Neural cell (in vitro differentiated cells): ENCODE data around the gene DPP9. TPM values are rescaled to one million over a fixed set of nuclear protein-coding genes. Genes with fewer than 3 reads are reported as not detected.

Source experiments
- H2AFZ ChIP-seq: fragments of 200-600, 300-800 bp; sonication (generic), shearing (Covaris generic); 2 replicates; pipeline ENCODE4 v1.6.0; 2014; ENCODE audit warnings: low read depth, mild to moderate bottlenecking, antibody characterized with exemption, low read length, moderate library complexity
- H3F3A ChIP-seq: fragments of 200-600 bp; shearing (Covaris generic); 2 replicates; pipeline ENCODE4 v1.6.1; 2016; ENCODE audit warnings: mild to moderate bottlenecking, moderate library complexity, mixed read lengths, antibody characterized with exemption, low read length; ENCODE audit not compliant: insufficient read depth, poor library complexity, severe bottlenecking
- H3K27ac ChIP-seq: fragments of 200-600, 300-800 bp; sonication (generic), shearing (Covaris generic); 2 replicates; pipeline ENCODE4 v1.5.1; 2014; ENCODE audit warnings: mild to moderate bottlenecking, low read length, moderate library complexity
- H3K27me3 ChIP-seq: fragments of 300-800, 200-600 bp; sonication (generic), shearing (Covaris generic); 2 replicates; pipeline ENCODE4 v1.6.0; 2014; ENCODE audit warnings: mild to moderate bottlenecking, low read depth, low read length, moderate library complexity; ENCODE audit not compliant: insufficient read depth
- H3K36me3 ChIP-seq: fragments of 300-800, 200-600 bp; sonication (generic), shearing (Covaris generic); 2 replicates; pipeline ENCODE4 v1.5.1; 2014; ENCODE audit warnings: mild to moderate bottlenecking, antibody characterized with exemption, low read length, moderate library complexity; ENCODE audit not compliant: insufficient read depth
- H3K4me2 ChIP-seq: fragments of 300-800, 200-600 bp; sonication (generic), shearing (Covaris generic); 2 replicates; pipeline ENCODE4 v1.6.0; 2014; ENCODE audit warnings: mild to moderate bottlenecking, low read length
- H3K4me3 ChIP-seq: fragments of 300-800, 200-600 bp; sonication (generic), shearing (Covaris generic); 2 replicates; pipeline ENCODE4 v1.5.1; 2014; ENCODE audit warnings: mild to moderate bottlenecking, low read length, moderate library complexity
- H3K79me2 ChIP-seq: fragments of 200-600 bp; shearing (Covaris generic); replicated peaks from 2 replicates; pipeline ENCODE4 v1.6.0; 2014; ENCODE audit warnings: mild to moderate bottlenecking, low read length, moderate library complexity; ENCODE audit not compliant: insufficient read depth
- H3K9ac ChIP-seq: fragments of 300-800, 200-600 bp; sonication (generic), shearing (Covaris generic); 2 replicates; pipeline ENCODE4 v1.6.1; 2016; ENCODE audit warnings: mild to moderate bottlenecking, low read length, mixed read lengths
- H3K9me2 ChIP-seq: fragments of 200-600 bp; shearing (Covaris generic); 2 replicates; pipeline ENCODE4 v1.6.1; 2016; ENCODE audit warnings: mild to moderate bottlenecking, low read length, mixed read lengths; ENCODE audit not compliant: insufficient read depth
- H3K9me3 ChIP-seq: fragments of 200-600, 300-800 bp; sonication (generic), shearing (Covaris generic); 2 replicates; pipeline ENCODE4 v1.6.1; 2016; ENCODE audit warnings: mild to moderate bottlenecking, mixed run types, low read length, moderate library complexity, mixed read lengths
- H4K20me1 ChIP-seq: fragments of 200-600 bp; shearing (Covaris generic); 2 replicates; pipeline ENCODE4 v1.6.1; 2016; ENCODE audit warnings: mild to moderate bottlenecking, mixed run types; ENCODE audit not compliant: insufficient read depth
- EP300 ChIP-seq: fragments of 450-650 bp; conservative IDR thresholded peaks from 2 replicates; pipeline ENCODE4 v1.6.1; 2014; ENCODE audit warnings: antibody characterized with exemption, mild to moderate bottlenecking, moderate library complexity; ENCODE audit not compliant: poor library complexity, severe bottlenecking
- EZH2 ChIP-seq: fragments of 200-600, 300-800 bp; shearing (Covaris generic), sonication (generic); IDR thresholded peaks from 2 replicates; pipeline ENCODE4 v1.6.1; 2014; ENCODE audit warnings: antibody characterized with exemption, low read length, borderline replicate concordance, mild to moderate bottlenecking; ENCODE audit not compliant: insufficient read depth, poor library complexity, severe bottlenecking
- MXI1 ChIP-seq: fragments of 450-650 bp; conservative IDR thresholded peaks from 2 replicates; pipeline ENCODE4 v1.6.1; 2014; ENCODE audit warnings: antibody characterized with exemption, mild to moderate bottlenecking; ENCODE audit not compliant: poor library complexity, severe bottlenecking
- POLR2AphosphoS5 ChIP-seq: IDR thresholded peaks from 2 replicates; pipeline ENCODE4 v1.6.1; 2012
- RAD21 ChIP-seq: fragments of 450-650 bp; conservative IDR thresholded peaks from 2 replicates; pipeline ENCODE4 v1.6.1; 2014; ENCODE audit warnings: antibody characterized with exemption, mild to moderate bottlenecking, moderate library complexity
- SMC3 ChIP-seq: fragments of 450-650 bp; conservative IDR thresholded peaks from 2 replicates; pipeline ENCODE4 v1.6.1; 2014; ENCODE audit warnings: antibody characterized with exemption, mild to moderate bottlenecking, moderate library complexity; ENCODE audit not compliant: poor library complexity
- TAF1 ChIP-seq: IDR thresholded peaks from 2 replicates; pipeline ENCODE4 v1.6.1; 2012; ENCODE audit warnings: low read depth
- polyA plus RNA-seq: library from polyadenylated mRNA; depleted of rRNA; stranded (reverse); fragments of >200 nt; gene quantifications from 2 replicates; pipeline ENCODE4 v1.2.3, GENCODE V29; 2014
- TF ChIP-seq, protein P1 (sequence below): IDR thresholded peaks from 2 replicates; pipeline ENCODE4 v1.6.1; 2012; ENCODE audit warnings: borderline replicate concordance
- TF ChIP-seq, protein P2 (sequence below): fragments of 450-650 bp; IDR thresholded peaks from 2 replicates; pipeline ENCODE4 v1.5.1; 2014; ENCODE audit warnings: antibody characterized with exemption, mild to moderate bottlenecking, moderate library complexity; ENCODE audit not compliant: poor library complexity, severe bottlenecking

DPP9 gene
- polyA plus RNA-seq, 1 donor from 2014 or later = 11.7 TPM

DNA sequence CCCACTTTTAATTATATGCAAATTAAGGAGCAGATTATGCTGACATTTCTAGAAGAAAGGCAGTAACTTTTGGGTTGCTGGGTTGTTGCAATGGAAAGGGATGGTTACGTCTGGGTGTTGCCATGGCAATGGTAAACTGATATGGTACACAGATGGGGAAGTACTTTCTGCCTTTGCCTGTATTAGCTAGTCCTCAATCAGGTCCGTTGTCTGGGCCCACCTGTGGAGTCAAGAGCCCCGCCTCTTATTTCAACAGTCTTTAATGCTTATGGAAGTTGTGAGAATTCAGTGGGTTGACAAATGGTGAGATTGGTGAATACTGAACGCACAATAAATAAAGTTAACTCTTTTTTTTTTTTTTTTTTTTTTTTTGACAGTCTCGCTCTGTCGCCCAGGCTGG, 30.6 kb upstream of the DPP9 start:
- H3K4me3 ChIP-seq = no peak overlapping the region
- no peaks in the 10 kb centered on the region for H4K20me1 ChIP-seq
- TF ChIP-seq TAF1 (no peak), MXI1 (no peak), EZH2 (no peak), SMC3 (no peak), RAD21 (no peak), EP300 (no peak), POLR2AphosphoS5 (no peak)
- TF ChIP-seq, protein P1, sequence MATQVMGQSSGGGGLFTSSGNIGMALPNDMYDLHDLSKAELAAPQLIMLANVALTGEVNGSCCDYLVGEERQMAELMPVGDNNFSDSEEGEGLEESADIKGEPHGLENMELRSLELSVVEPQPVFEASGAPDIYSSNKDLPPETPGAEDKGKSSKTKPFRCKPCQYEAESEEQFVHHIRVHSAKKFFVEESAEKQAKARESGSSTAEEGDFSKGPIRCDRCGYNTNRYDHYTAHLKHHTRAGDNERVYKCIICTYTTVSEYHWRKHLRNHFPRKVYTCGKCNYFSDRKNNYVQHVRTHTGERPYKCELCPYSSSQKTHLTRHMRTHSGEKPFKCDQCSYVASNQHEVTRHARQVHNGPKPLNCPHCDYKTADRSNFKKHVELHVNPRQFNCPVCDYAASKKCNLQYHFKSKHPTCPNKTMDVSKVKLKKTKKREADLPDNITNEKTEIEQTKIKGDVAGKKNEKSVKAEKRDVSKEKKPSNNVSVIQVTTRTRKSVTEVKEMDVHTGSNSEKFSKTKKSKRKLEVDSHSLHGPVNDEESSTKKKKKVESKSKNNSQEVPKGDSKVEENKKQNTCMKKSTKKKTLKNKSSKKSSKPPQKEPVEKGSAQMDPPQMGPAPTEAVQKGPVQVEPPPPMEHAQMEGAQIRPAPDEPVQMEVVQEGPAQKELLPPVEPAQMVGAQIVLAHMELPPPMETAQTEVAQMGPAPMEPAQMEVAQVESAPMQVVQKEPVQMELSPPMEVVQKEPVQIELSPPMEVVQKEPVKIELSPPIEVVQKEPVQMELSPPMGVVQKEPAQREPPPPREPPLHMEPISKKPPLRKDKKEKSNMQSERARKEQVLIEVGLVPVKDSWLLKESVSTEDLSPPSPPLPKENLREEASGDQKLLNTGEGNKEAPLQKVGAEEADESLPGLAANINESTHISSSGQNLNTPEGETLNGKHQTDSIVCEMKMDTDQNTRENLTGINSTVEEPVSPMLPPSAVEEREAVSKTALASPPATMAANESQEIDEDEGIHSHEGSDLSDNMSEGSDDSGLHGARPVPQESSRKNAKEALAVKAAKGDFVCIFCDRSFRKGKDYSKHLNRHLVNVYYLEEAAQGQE = no peak
- TF ChIP-seq, protein P2, sequence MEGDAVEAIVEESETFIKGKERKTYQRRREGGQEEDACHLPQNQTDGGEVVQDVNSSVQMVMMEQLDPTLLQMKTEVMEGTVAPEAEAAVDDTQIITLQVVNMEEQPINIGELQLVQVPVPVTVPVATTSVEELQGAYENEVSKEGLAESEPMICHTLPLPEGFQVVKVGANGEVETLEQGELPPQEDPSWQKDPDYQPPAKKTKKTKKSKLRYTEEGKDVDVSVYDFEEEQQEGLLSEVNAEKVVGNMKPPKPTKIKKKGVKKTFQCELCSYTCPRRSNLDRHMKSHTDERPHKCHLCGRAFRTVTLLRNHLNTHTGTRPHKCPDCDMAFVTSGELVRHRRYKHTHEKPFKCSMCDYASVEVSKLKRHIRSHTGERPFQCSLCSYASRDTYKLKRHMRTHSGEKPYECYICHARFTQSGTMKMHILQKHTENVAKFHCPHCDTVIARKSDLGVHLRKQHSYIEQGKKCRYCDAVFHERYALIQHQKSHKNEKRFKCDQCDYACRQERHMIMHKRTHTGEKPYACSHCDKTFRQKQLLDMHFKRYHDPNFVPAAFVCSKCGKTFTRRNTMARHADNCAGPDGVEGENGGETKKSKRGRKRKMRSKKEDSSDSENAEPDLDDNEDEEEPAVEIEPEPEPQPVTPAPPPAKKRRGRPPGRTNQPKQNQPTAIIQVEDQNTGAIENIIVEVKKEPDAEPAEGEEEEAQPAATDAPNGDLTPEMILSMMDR = no peak
- no peaks in the 10 kb centered on the region for H3K9me2 ChIP-seq
- no peaks in the 10 kb centered on the region for H3K79me2 ChIP-seq
- H3K36me3 ChIP-seq = no peaks in the 10 kb centered on the region
- H3K27ac ChIP-seq = no peak overlapping the region
- H2AFZ ChIP-seq = no peak overlapping the region
- no peak overlapping the region for H3K4me2 ChIP-seq
- H3K27me3 ChIP-seq = no peaks in the 10 kb centered on the region
- H3K9ac ChIP-seq = no peak overlapping the region
- no peaks in the 10 kb centered on the region for H3K9me3 ChIP-seq
- H3F3A ChIP-seq = no peaks in the 10 kb centered on the region

DNA sequence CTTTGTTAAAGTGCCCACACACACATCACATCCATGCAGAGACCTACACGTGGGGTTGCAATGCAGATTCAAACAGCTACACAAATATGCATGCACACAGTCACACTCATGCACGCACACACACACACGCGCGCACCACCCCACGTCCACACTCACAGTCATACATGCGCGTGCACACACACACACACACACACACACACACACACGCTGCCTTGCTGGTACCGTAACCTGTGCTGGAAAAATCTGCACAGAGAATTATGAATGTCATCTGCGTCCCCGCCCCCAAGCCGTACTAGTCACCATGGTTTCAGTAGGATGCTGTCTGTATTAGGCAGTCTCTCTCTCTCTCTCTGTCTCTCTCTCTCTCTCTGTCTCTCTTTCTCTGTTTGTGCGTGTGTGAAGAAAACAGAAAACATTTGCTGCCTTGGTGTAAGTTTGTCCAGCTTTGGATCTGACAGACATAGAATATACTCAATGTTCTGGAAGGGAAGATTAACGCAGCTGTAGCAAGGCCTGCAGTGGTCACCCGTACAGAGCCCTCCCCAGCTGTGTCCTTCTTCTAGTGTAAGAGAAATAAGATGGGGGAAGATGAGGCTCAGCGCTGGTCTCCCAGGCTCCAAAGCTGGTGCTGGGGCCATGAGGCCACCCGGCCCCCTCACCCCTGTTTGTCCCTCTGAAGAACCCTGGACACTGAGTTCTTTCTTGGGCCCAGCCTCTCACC, 26.4 kb upstream of the DPP9 start:
- no peaks in the 10 kb centered on the region for H3F3A ChIP-seq
- TF ChIP-seq EP300 = peak; percentile 94
- peak; percentile 88 for TF ChIP-seq POLR2AphosphoS5
- peak; percentile 86 for TF ChIP-seq MXI1
- TF ChIP-seq TAF1 = no peak
- TF ChIP-seq, protein P2 = no peak
- peak; percentile 62 for TF ChIP-seq RAD21
- no peak for TF ChIP-seq EZH2
- TF ChIP-seq SMC3 = peak; percentile 67
- TF ChIP-seq, protein P1 = peak; percentile 87
- no peaks in the 10 kb centered on the region for H3K27me3 ChIP-seq
- H4K20me1 ChIP-seq = no peaks in the 10 kb centered on the region
- no peaks in the 10 kb centered on the region for H3K79me2 ChIP-seq
- no peaks in the 10 kb centered on the region for H3K9me3 ChIP-seq
- H3K27ac ChIP-seq = peak overlapping the region; percentile 90
- H3K9ac ChIP-seq = peak overlapping the region; percentile 62
- H3K4me3 ChIP-seq = peak overlapping the region; percentile 16
- peak overlapping the region; percentile 35 for H2AFZ ChIP-seq
- H3K36me3 ChIP-seq = no peaks in the 10 kb centered on the region
- H3K4me2 ChIP-seq = peak overlapping the region; percentile 37
- H3K9me2 ChIP-seq = no peaks in the 10 kb centered on the region
